ENCODE results near the gene CYP8B1. TPM values are rescaled to one million over a fixed set of nuclear protein-coding genes. Genes with fewer than 3 reads are reported as not detected.

The CYP8B1 gene, protein sequence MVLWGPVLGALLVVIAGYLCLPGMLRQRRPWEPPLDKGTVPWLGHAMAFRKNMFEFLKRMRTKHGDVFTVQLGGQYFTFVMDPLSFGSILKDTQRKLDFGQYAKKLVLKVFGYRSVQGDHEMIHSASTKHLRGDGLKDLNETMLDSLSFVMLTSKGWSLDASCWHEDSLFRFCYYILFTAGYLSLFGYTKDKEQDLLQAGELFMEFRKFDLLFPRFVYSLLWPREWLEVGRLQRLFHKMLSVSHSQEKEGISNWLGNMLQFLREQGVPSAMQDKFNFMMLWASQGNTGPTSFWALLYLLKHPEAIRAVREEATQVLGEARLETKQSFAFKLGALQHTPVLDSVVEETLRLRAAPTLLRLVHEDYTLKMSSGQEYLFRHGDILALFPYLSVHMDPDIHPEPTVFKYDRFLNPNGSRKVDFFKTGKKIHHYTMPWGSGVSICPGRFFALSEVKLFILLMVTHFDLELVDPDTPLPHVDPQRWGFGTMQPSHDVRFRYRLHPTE
- total RNA-seq (2022; extraction: Qiagen RNA extraction), result not detected in 5 replicates

GRCh38 chr3:42875325-42876151 is at the start of gene CYP8B1:
Gene CYP8B1, minus strand, starts transcription at chr3:42875879. Its CDS starts 63 bp downstream, at chr3:42875816.

GRCh38 chr3:42906070-42906847 is 30.6 kb upstream of the CYP8B1 start, which contains the start of gene ZNF662:
Gene ZNF662, plus strand, starts transcription at chr3:42906142. Its CDS starts 1,973 bp downstream, at chr3:42908115.

Other genes with a start within 250 kb of the CYP8B1 start
- gene ZBTB47, start 222.2 kb downstream of the CYP8B1 start, total RNA-seq (2022; extraction: Qiagen RNA extraction), result 4.9 to 7.4 TPM (median 6.5 TPM) in 5 replicates
- gene KLHL40, start 190.3 kb downstream of the CYP8B1 start, total RNA-seq (2022; extraction: Qiagen RNA extraction), result not detected in 5 replicates
- not detected in 5 replicates for gene HHATL, start 173.1 kb downstream of the CYP8B1 start, total RNA-seq (2022; extraction: Qiagen RNA extraction)
- 0.25 to 0.51 TPM (median 0.49 TPM) in 5 replicates for gene CCDC13, start 102.6 kb downstream of the CYP8B1 start, total RNA-seq (2022; extraction: Qiagen RNA extraction)
- gene HIGD1A, start 71.4 kb downstream of the CYP8B1 start, total RNA-seq (2022; extraction: Qiagen RNA extraction), result 71.8 to 102 TPM (median 76.2 TPM) in 5 replicates
- 0.05 to 0.13 TPM (median 0.07 TPM) in 3 of 5 replicates, not detected in the others for gene ACKR2, start 66.4 kb downstream of the CYP8B1 start, total RNA-seq (2022; extraction: Qiagen RNA extraction)
- gene ZNF662, start 30.3 kb upstream of the CYP8B1 start, total RNA-seq (2022; extraction: Qiagen RNA extraction), result not detected in 5 replicates
- not detected in 5 replicates for gene GASK1A, start 103.4 kb upstream of the CYP8B1 start, total RNA-seq (2022; extraction: Qiagen RNA extraction)
- gene POMGNT2, start 230.2 kb upstream of the CYP8B1 start, total RNA-seq (2022; extraction: Qiagen RNA extraction), result 6.3 to 9.5 TPM (median 8.7 TPM) in 5 replicates

Data from A549 treated with CORT108297 at 1 μM for 4 hours (cell line).